ENCODE data around the gene NPPC. TPM values are rescaled to one million over a fixed set of nuclear protein-coding genes. Genes with fewer than 3 reads are reported as not detected.
"Not testable (repeated sequence)": the region's sequence is repeated elsewhere in the genome, so short reads cannot be mapped to it uniquely, and the experiment has no call there.

NPPC gene, protein sequence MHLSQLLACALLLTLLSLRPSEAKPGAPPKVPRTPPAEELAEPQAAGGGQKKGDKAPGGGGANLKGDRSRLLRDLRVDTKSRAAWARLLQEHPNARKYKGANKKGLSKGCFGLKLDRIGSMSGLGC
- 2.1 TPM for total RNA-seq

DNA sequence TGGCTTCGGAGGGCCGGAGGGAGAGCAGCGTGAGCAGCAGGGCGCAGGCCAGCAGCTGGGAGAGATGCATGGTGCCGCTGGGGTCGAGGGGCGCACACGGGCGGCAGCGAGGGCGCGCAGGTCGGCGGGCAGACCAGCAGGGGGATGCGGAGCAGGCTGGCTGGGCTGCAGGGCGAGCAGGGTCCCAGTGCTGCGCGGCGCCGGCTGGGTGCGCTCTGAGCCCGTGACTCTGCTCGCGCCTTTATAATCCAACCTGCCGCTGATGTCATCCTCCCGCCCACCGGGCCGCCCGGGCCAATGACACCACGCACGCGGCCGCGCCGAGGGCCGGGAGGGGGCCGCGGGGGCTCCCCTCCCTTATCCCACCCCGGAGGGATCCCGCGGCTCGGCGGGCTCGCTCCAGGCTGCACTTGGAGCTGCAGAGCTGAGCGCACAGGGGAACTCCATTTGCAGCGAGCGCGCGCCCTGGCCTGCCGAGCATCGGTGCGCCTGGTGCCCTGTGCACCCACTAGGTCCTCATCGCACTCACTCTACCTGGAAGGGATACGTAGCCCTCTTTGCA lies at the start of gene NPPC:
NPPC (minus strand) TSS at position 217 of the 562 bp plus-strand sequence; CDS start at position 70, 147 bp downstream.
- peak; percentile 73 for ATAC-seq

DNA sequence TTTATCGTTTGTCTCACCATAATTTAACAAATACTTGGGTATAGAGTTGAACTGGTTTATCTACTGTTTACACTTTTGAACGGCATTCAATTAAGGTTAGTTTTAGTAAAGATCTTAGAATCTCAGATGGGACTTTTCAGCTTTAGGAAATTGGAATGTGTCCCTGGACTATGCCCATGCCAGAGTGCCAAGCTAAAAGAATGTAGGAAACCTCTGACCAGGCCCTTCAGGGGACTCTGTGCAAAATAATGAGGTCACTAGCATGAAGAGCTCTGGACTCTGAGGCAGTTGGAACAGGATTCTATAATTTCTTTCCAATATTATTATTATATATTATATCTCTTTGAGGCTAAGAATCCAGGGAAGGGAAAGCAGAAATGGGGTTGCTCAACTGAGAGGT lies 48.8 kb upstream of the NPPC start:
- no peak for ATAC-seq

DNA sequence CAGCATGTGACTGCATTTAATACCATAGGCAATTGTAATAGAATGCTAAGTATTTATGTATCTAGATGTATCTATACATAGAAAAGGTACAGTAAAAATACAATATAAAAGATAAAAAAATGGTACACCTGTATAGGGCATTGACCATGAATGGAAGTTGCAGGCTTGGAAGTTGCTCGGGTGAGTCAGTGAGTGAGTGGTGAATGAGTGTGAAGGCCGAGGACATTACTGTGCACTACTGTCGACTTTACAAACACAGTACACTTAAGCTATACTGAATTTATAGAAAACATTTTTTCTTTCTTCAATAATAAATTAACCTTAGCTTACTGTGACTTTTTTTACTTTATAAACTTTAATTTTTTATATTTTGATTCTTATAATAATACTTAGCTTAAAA lies 44.3 kb upstream of the NPPC start:
- ATAC-seq, result no peak

DNA sequence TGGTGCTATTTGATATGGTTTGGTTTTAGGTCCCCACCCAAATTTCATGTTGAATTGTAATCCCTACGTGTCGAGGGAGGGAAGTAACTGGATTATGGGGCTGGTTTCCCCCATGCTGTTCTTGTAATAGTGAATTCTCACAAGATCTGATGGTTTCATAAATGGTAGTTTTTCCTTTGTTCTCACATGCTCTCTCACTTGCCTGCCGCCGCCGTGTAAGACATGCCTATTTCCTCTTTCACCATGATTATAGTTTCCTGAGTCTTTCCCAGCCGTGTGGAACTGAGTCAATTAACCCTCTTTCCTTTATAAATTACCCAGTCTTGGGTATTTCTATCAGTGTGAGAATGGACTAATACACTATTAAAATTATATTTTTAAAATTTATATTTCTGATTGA lies 42.6 kb upstream of the NPPC start:
- ATAC-seq, result no peak

DNA sequence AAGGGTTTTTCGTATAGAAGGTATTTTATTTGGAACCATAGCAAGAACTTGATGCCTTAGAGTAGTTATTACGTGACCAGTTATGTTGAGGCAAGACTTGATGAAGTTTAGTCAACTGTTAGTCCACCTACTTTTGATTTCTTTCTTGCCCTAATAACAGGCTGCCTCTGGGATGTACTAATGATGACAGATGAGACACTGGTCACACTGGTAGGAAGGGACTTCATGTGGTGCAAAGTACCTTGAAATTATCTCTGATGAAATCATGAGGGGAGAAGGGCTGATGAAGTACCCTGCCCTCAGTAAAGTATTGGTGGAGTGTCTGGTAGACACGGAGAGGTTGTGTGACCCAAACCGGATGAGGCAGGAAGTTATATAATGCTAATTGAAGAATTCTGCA lies 40.7 kb upstream of the NPPC start:
- no peak for ATAC-seq

DNA sequence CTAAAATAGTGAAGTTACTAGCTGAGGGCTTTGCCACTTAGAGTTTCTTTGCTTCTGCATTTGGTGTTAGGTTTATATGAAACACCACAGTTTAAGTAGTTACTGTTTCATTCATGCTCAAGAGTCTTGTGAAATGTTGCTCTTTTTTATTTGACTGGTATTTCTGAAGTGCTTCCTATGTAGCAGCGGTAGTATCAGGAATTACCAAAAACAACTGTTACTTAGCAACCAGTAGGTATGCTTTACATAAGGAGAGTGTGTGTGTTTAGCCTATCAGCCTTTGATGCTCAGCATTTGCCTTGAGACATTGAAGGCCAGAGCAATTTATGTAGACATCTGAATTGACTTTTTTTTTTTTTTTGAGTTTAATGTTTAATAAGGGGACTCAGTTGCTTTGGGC lies 38.9 kb upstream of the NPPC start:
- ATAC-seq, result no peak

DNA sequence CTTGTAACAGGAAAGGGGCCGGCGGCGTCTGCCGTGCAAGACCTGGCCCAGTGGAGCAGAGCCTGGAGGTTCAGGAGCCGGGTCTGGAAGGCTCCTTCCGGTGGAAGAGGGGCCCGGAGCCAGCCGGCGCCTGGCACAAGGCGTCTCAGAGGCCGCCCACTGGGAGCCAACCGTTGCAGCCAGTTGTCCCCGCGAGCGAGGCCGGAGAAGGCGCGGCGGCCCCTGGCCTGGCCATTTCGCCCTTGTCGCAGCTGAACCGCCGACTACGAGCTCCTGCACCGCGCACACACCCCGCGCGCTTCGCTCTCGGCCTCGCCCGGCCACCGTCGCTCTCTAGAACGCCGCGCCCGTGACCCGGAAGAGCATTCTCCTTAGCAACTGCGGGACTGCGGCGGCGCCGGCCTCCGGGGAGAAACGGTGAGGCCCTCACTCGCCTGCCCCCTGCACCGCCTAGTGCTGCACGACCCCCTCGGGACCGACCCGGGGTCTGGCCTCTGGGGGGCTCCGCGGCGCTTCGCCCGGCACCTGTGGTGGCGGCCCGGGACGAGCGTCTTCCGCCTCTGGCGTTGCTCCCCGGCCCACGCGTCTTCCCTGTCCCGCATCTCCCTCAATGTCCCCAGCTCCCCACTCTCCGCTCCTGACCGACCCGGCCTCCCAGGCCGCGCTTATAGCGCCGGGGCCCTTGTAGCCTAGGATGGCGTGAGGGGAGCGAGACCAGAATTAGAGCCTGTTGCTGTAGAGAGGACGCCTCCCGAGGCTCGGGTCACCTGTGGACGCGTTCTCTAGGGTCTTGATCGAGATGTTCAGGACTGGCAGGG lies 35.4 kb upstream of the NPPC start, which contains the start of gene DIS3L2:
DIS3L2 (plus strand) TSS at position 365 of the 818 bp plus-strand sequence. CDS start 53,215 bp downstream, outside the sequence.
- ATAC-seq, result peak; percentile 97

DNA sequence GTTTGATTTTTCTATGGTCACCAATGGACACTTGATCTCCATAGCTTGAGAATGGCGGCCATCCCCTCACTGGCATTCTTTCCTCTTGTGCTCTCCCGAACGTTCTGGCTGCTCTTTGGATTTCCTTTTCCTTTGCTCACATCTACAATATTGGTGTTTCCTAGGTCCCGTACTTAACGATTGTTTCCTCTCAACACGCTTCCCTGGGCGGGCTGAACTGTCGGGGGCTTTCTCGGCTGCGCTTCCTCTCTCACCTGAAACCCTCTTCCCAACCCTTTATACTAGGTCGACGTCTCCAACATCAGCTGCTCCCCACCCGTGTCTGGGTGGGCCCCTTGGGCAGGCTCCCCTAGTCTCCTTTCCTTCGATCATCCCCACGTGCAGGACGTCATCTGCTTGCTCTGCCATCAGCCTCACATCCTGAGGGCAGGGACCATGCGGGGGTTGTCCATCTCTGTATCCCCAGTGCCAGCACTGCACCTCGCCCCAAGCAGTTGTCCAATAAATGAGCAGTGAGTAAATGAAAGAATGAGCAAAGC lies 34.7 kb upstream of the NPPC start:
- ATAC-seq, result no peak

DNA sequence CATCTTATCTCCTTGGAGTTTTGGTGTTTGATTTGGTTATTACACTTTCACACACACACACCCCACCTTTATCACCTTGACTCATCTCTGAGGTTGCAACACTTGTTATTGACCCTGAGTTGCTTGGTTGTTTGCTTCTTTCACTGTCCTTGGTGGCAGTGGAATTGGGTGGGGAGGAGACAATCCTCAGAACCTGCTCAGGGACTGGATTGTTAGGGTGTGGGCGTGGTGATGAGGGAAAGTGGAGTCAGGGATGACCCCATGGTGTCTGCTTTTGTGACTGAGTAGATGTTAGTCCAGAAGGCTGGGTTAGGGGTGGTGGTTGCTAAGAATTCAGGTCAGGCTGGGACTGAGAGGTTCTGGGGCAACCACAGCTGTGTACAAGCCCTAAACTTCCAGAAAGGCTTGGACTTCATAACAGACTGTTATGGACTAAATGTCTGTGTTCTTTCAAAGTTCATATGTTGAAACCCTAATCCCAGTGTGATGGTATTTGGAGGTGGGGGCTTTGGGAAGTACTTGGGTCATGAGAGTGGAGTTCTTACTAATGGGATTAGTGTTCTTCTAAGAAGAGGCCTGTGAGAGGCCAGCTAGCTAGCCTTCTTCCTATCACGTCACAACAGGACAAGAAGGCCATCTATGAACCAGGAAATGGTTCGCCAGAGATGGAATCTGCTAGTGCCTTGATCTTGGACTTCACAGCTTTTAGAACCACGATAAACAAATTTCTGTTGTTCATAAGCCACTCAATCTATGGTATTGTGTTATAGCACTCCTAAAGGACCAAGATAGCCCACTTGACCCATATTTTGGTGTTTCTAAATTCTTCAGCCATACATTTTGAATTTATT lies 31.9 kb upstream of the NPPC start:
- no peak for ATAC-seq

DNA sequence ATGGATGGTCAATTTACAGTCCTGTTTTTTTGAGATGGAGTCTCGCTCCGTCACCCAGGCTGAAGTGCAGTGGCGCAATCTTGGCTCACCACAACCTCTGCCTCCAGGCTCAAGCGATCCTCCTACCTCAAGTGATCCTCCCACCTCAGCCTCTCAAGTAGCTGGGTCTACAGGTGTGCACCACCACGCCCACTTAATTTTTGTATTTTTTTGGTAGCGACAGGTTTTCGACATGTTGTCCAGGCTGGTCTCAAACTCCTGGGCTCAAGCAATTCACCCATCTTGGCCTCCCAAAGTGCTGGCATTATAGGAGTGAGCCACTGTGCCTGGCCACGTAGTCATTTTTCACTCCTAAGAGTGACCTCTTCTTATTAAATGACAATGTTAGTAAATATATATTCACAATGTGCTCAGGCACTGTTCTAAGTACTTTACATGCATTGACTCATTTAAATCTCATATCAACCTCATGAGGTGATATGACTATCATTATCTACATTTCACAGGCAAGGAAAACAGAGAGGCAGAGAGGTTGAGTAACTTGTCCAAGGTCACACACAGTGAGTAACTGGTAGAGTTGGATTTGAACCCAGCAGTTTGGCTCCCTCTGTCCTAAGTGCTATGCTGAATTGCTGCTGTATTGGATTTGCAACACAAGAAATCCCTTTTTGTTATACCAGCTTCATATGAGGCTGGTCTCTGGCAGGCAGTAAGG lies 29.7 kb upstream of the NPPC start:
- ATAC-seq, result no peak

DNA sequence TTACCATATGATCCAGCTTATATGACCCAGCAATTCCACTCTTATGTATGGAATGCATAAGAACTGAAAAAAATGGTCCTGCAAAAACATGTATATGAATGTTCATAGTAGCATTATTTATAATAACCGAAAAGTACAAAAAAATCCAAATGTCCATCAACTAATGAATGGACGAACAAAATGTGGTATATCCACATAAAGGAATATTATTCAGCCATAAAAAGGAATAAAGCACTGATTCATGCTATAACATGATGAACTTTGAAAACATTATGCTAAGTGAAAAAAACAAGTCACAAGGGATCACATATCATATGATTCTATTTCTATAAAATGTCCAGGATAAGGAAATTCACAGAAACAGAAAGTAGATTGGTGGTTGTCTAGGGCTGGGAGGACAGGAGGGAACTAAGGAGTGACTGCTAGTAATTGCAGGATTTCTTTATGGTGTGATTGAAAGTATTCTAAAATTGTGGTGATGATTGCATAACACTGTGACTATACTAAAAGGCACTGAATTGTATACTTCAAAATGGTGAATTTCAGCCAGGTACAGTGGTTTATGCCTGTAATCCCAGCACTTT lies 25.3 kb upstream of the NPPC start:
- no peak for ATAC-seq

DNA sequence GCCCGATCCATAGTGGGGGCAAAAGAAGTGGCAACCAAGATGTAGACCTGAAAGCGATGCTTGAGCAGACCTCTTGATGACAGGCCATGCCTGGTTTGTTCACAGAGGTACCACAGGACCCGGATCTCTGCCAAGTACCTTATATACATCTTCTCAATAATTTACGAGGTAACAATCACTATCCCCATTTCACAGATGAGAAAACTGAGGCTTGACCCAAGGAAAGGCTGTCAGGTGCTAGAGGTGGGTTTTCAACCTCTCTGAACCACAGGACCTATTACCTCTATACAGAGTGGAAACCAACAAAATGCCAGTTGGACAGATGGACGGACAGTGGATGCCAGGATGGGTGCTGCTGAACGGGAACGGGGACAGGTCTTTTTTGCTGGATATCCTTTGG lies 21.5 kb upstream of the NPPC start:
- no peak for ATAC-seq

DNA sequence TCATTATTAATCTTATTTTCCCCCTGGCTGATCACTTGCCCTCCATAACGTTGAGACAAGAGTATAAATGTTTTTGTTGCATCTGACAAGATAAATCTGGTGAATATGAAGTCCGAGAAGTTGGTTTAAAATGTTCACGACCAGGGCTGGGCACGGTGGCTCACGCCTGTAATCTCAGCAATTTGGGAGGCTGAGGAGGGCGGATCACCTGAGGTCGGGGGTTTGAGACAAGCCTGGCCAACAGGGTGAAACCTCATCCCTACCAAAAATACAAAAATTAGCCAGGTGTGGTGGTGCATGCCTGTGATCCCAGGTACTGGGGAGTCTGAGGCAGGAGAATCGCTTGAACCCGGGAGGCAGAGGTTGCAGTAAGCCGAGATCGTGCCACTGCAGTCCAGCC lies 20.9 kb upstream of the NPPC start:
- not testable (repeated sequence) for ATAC-seq

DNA sequence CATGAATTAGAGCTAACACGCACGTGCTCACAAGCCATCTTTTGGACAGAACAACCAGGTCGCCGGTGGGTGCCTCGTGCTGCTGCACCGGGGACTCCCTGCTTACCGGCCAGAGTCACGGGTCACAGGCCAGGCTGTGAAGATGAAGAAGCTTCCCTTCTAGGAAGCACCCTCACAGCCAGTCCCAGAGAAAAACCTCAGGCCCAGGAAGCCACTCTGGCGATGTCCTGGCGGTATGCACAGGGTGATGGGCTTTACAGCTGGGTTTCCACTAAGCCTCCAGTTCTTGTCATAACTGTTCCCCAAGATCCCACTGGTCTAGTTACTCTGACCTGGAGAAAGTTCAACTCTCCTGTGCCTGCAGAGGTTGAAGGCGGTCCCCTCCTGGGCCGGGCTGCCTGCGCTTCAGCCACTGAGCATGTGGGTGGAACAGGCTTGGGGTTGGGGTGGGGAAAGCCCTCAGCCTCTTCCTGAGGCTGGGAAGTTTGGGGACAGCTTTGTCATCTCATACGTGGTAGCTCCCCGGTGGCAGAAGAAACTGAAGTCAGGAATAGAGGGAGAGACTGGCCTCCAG lies 20.1 kb upstream of the NPPC start:
- ATAC-seq, result no peak

DNA sequence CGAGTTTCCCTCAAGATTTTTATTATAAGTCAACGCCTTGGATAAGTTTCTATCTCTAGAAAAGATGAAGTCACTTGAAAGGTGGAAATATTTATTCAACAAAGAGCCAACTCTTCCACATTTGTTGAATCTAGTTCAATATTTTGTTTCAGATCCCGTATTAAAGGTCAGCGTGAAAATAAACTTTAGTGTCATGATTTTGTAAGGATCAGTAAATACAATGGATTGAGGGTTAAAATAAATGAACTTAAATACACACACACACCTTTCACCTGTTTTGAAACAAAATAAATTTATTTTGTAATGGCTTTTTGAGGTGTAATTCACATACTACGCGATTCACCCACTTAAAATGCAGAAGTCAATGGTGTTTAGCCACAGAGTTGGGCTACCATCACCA lies 16.0 kb upstream of the NPPC start:
- ATAC-seq, result no peak

DNA sequence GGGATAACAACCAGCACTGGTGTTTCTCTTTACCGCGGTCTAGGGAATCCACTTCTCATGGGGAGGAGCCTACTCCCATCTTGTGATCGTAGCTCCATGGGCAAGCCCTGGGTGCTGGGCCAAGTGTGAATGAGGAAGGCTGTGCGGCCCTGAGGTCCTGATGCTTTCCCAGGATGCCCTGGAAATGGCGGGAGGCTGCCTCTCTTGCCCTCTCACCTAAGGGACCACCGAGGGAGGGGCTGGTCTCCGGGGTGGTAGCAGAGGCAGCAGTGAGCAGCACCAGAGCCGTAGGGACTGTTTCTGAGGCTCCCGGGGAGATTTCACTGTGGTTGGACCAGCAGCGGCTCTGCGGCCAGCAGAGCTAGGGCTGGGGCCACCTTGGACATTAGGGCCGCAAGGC lies 15.5 kb upstream of the NPPC start:
- ATAC-seq, result no peak

DNA sequence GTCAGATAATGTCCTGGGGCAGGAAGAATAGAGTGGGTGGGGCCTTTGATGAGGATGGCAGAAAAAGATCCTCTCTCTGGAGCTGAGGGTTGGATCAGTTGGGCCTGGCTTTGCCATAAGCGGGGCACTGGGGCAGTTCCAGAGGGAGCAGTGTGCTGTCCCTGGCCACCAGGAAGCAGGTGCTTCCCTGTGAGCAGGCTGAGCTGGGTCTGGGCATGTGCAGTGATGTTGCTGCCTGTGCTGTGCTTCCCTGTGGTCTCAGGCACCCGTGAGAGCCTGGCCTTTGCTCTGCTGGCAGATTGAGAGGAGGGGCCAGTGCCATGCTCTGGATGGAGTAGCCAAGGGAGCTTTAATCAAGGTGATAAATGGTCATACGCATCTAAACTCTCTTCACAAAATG lies 14.6 kb upstream of the NPPC start:
- no peak for ATAC-seq

DNA sequence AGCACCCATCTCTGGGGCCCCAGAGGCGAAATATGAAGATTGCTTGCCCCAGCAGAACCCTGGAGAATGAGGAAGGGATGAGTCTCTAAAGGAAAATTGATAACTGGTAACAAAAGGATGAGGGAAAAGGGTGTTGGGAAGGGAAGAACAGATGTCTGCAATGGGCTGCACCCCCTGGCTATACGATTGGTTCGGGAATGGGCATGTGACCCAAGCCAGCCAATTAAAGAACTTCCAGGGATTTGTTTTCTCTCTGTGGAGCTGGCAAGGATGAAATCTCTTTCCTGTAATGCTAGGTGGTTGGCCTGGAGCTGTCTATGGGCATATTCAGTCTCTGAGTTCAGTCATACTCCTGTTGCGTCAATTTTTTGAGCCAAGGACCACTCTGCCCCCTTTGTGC lies 12.8 kb upstream of the NPPC start:
- no peak for ATAC-seq

DNA sequence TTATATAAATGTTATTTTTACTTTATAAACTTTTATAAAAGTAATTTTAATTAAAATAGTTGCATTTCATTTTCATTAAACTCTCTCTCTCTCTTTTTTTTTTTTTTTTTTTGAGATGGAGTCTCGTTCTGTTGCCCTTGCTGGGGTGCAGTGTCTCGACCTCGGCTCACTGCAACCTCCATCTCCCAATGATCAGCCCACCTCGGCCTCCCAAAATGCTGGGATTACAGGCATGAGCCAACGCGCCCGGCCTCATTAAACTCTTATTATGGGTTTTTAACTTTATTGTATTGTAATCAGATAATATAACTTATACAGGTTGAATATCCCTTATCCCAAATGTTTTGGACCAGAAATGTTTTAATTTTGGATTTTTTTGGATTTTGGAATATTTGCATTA lies 10.9 kb upstream of the NPPC start:
- no peak for ATAC-seq

DNA sequence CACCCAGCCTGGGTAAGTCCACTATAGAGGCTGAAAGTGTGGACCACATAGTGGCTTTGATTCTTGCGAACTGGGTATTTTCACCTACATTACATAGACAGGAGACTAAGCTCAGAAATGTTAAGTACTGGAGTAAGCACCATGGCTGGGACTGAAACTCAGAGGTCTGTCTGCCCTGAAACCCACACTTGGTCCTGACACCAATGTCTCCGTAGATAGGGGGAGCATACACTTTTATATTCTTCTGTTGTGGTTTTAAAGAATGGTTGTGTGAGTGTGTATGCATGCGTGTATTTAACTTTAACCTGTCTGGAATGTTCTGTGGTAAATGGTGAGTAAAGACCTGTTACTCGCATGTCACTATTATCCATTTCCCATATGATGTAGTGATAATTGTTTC lies 10.3 kb upstream of the NPPC start:
- ATAC-seq, result no peak

DNA sequence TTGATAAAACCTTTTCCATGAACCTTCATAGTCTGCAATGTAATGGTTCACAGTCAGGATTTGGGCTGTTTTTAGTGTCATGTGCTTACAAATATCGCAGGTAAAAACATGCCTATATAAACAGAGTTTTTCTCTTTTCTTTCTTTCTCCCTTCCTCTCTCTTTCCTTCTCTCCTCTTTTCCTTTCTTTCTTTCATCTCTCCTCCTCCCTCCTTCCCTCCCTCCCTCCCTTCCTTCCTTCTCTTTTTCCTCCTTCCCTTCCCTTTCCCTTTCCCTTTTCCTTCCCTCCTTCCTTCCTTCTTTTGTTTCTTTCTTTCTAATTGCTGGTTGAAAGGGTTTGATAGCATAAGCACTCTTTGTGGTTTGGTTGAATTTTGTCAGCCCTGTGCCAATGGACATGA lies 9.6 kb upstream of the NPPC start:
- no peak for ATAC-seq

DNA sequence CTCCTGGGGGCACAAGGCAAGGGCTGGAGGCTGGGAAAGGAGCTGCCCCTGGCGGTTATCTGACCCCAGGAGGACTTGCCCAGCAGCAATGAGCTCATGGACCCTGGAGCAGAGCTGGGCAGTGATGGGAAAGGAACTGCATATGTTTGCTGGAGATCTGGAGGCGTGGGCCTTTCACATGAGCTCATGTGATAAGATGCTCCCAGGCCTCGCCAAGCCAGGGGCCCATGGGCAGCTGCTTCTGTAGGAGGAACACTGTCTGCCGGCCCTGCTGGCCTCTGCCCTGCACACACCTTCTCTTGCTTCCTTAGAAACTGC lies 9.0 kb upstream of the NPPC start:
- no peak for ATAC-seq

All from esophagus mucosa (tissue), 1 donor.